NAMALWA (cell line): ENCODE results near the gene RAB40C.

Experiments
- DNase-seq: peaks from one replicate; pipeline ENCODE4 v3.0.0-alpha.2; 2015; ENCODE audit warnings: low spot score

RAB40C gene

GRCh38 chr16:575354-576196, 14.3 kb upstream of the RAB40C start:
- DNase-seq = no peak

GRCh38 chr16:576197-576822, 13.6 kb upstream of the RAB40C start:
- DNase-seq = no peak

- DNase-seq = peak; percentile 46
These were observed 13.1 kb upstream of the RAB40C start for GRCh38 chr16:576823-577201.

GRCh38 chr16:577796-578195, 12.1 kb upstream of the RAB40C start:
- no peak for DNase-seq

GRCh38 chr16:578232-578869, 11.5 kb upstream of the RAB40C start:
- no peak for DNase-seq

GRCh38 chr16:578870-579405, 10.9 kb upstream of the RAB40C start:
- peak; percentile 85 for DNase-seq

- no peak for DNase-seq
These were observed 9.5 kb upstream of the RAB40C start for GRCh38 chr16:580141-580945.

- DNase-seq = no peak
These were observed 8.8 kb upstream of the RAB40C start for GRCh38 chr16:580946-581498.

- DNase-seq = no peak
These were observed 7.7 kb upstream of the RAB40C start for GRCh38 chr16:582218-582613.

GRCh38 chr16:582614-583331, 7.1 kb upstream of the RAB40C start:
- DNase-seq = no peak

GRCh38 chr16:583470-583814, 6.4 kb upstream of the RAB40C start:
- no peak for DNase-seq

GRCh38 chr16:583815-584591, 5.9 kb upstream of the RAB40C start:
- no peak for DNase-seq

- peak; percentile 36 for DNase-seq
These were observed 4.5 kb upstream of the RAB40C start for GRCh38 chr16:585351-585750.

GRCh38 chr16:586047-586644, 3.7 kb upstream of the RAB40C start:
- DNase-seq = no peak

- DNase-seq = no peak
These were observed 2.9 kb upstream of the RAB40C start for GRCh38 chr16:586645-587590.

GRCh38 chr16:588639-588888, 1.3 kb upstream of the RAB40C start:
- peak; percentile 83 for DNase-seq

- DNase-seq = peak; percentile 95
These were observed 793 bp upstream of the RAB40C start for GRCh38 chr16:588889-589657.

GRCh38 chr16:590188-590814, 435 bp downstream of the RAB40C start:
- DNase-seq = no peak
